ENCODE results near the gene GAREM1.
A peak's percentile ranks its signal among the peaks of the same experiment; 100 is the strongest.

The GAREM1 gene

GRCh38 chr18:32442575-32442974 lies 28.1 kb downstream of the GAREM1 start:
- no peaks in the 10 kb centered on the region for H3K36me3 Mint-ChIP-seq
- no peaks in the 10 kb centered on the region for H3K4me1 Mint-ChIP-seq
- H3K27ac Mint-ChIP-seq: no peak overlapping the region
- no peaks in the 10 kb centered on the region for H3K9me3 Mint-ChIP-seq
- peaks cover 9% of the 10 kb centered on the region for H3K27me3 Mint-ChIP-seq
- no peak overlapping the region for H3K4me3 Mint-ChIP-seq
- no peak for ATAC-seq

- H3K27ac Mint-ChIP-seq: no peak overlapping the region
- H3K9me3 Mint-ChIP-seq: no peaks in the 10 kb centered on the region
- no peaks in the 10 kb centered on the region for H3K36me3 Mint-ChIP-seq
Measured at GRCh38 chr18:32441533-32441932, 29.1 kb downstream of the GAREM1 start.

GRCh38 chr18:32440518-32440917 lies 30.2 kb downstream of the GAREM1 start:
- Mint-ChIP-seq H3K36me3 (no peaks in the 10 kb centered on the region), H3K27ac (no peak overlapping the region), H3K4me1 (no peaks in the 10 kb centered on the region), H3K4me3 (no peak overlapping the region), H3K27me3 (peaks cover 9% of the 10 kb centered on the region), H3K9me3 (no peaks in the 10 kb centered on the region)
- no peak for ATAC-seq

More at GRCh38 chr18:32441533-32441932, 29.1 kb downstream of the GAREM1 start:
- no peak for ATAC-seq
- Mint-ChIP-seq H3K4me3 (no peak overlapping the region), H3K27me3 (peaks cover 9% of the 10 kb centered on the region), H3K4me1 (no peaks in the 10 kb centered on the region)

GRCh38 chr18:32439802-32440201 lies 30.9 kb downstream of the GAREM1 start:
- ATAC-seq: no peak
- no peak overlapping the region for H3K4me3 Mint-ChIP-seq
- H3K4me1 Mint-ChIP-seq: no peaks in the 10 kb centered on the region
- peaks cover 9% of the 10 kb centered on the region for H3K27me3 Mint-ChIP-seq
- no peaks in the 10 kb centered on the region for H3K9me3 Mint-ChIP-seq
- H3K36me3 Mint-ChIP-seq: no peaks in the 10 kb centered on the region
- no peak overlapping the region for H3K27ac Mint-ChIP-seq

- peaks cover 9% of the 10 kb centered on the region for H3K27me3 Mint-ChIP-seq
- no peak overlapping the region for H3K4me3 Mint-ChIP-seq
- no peaks in the 10 kb centered on the region for H3K36me3 Mint-ChIP-seq
- no peaks in the 10 kb centered on the region for H3K9me3 Mint-ChIP-seq
- ATAC-seq: no peak
- no peaks in the 10 kb centered on the region for H3K4me1 Mint-ChIP-seq
- H3K27ac Mint-ChIP-seq: no peak overlapping the region
Measured at GRCh38 chr18:32439241-32439640, 31.4 kb downstream of the GAREM1 start.

- H3K4me3 Mint-ChIP-seq: no peak overlapping the region
- peaks cover 9% of the 10 kb centered on the region for H3K27me3 Mint-ChIP-seq
- ATAC-seq: no peak
- no peaks in the 10 kb centered on the region for H3K9me3 Mint-ChIP-seq
- no peaks in the 10 kb centered on the region for H3K36me3 Mint-ChIP-seq
- H3K4me1 Mint-ChIP-seq: no peaks in the 10 kb centered on the region
- no peak overlapping the region for H3K27ac Mint-ChIP-seq
Measured at GRCh38 chr18:32438173-32438572, 32.5 kb downstream of the GAREM1 start.

- ATAC-seq: peak; percentile 25
- Mint-ChIP-seq H3K36me3 (no peaks in the 10 kb centered on the region), H3K27me3 (peaks cover 19% of the 10 kb centered on the region), H3K27ac (no peak overlapping the region), H3K9me3 (peaks cover under 1% of the 10 kb centered on the region), H3K4me3 (no peak overlapping the region), H3K4me1 (no peaks in the 10 kb centered on the region)
Measured at GRCh38 chr18:32437100-32437834, 33.4 kb downstream of the GAREM1 start.

- H3K36me3 Mint-ChIP-seq: no peaks in the 10 kb centered on the region
- peaks cover 24% of the 10 kb centered on the region for H3K27me3 Mint-ChIP-seq
- peaks cover 6% of the 10 kb centered on the region for H3K9me3 Mint-ChIP-seq
- H3K27ac Mint-ChIP-seq: no peak overlapping the region
- H3K4me3 Mint-ChIP-seq: no peak overlapping the region
- H3K4me1 Mint-ChIP-seq: no peaks in the 10 kb centered on the region
- ATAC-seq: no peak
Measured at GRCh38 chr18:32435631-32436500, 34.8 kb downstream of the GAREM1 start.

GRCh38 chr18:32431753-32432152 lies 38.9 kb downstream of the GAREM1 start:
- H3K36me3 Mint-ChIP-seq: no peaks in the 10 kb centered on the region
- no peak for ATAC-seq
- H3K4me1 Mint-ChIP-seq: no peaks in the 10 kb centered on the region
- H3K27me3 Mint-ChIP-seq: peaks cover 48% of the 10 kb centered on the region
- no peak overlapping the region for H3K27ac Mint-ChIP-seq
- H3K9me3 Mint-ChIP-seq: peaks cover 10% of the 10 kb centered on the region
- no peak overlapping the region for H3K4me3 Mint-ChIP-seq

- Mint-ChIP-seq H3K36me3 (no peaks in the 10 kb centered on the region), H3K9me3 (peaks cover 10% of the 10 kb centered on the region), H3K4me3 (no peak overlapping the region), H3K27me3 (peaks cover 58% of the 10 kb centered on the region), H3K27ac (no peak overlapping the region), H3K4me1 (no peaks in the 10 kb centered on the region)
- no peak for ATAC-seq
Measured at GRCh38 chr18:32429402-32429801, 41.3 kb downstream of the GAREM1 start.

- no peak overlapping the region for H3K4me3 Mint-ChIP-seq
- no peak overlapping the region for H3K27ac Mint-ChIP-seq
- ATAC-seq: no peak
- peaks cover 10% of the 10 kb centered on the region for H3K9me3 Mint-ChIP-seq
- no peaks in the 10 kb centered on the region for H3K36me3 Mint-ChIP-seq
- no peaks in the 10 kb centered on the region for H3K4me1 Mint-ChIP-seq
- peaks cover 48% of the 10 kb centered on the region for H3K27me3 Mint-ChIP-seq
Measured at GRCh38 chr18:32427084-32427900, 43.4 kb downstream of the GAREM1 start.

- H3K36me3 Mint-ChIP-seq: no peaks in the 10 kb centered on the region
- H3K9me3 Mint-ChIP-seq: no peaks in the 10 kb centered on the region
- H3K27me3 Mint-ChIP-seq: peaks cover 30% of the 10 kb centered on the region
- H3K27ac Mint-ChIP-seq: no peak overlapping the region
- no peaks in the 10 kb centered on the region for H3K4me1 Mint-ChIP-seq
- H3K4me3 Mint-ChIP-seq: no peak overlapping the region
- ATAC-seq: no peak
Measured at GRCh38 chr18:32425466-32425865, 45.2 kb downstream of the GAREM1 start.

- no peaks in the 10 kb centered on the region for H3K9me3 Mint-ChIP-seq
- H3K4me3 Mint-ChIP-seq: no peak overlapping the region
- no peaks in the 10 kb centered on the region for H3K4me1 Mint-ChIP-seq
- H3K27me3 Mint-ChIP-seq: peaks cover 25% of the 10 kb centered on the region
- H3K27ac Mint-ChIP-seq: no peak overlapping the region
- H3K36me3 Mint-ChIP-seq: no peaks in the 10 kb centered on the region
- no peak for ATAC-seq
Measured at GRCh38 chr18:32424696-32425095, 46.0 kb downstream of the GAREM1 start.

- ATAC-seq: no peak
- Mint-ChIP-seq H3K36me3 (no peaks in the 10 kb centered on the region), H3K27me3 (peaks cover 13% of the 10 kb centered on the region)
Measured at GRCh38 chr18:32422978-32423740, 47.5 kb downstream of the GAREM1 start.

More at GRCh38 chr18:32422978-32423740, 47.5 kb downstream of the GAREM1 start:
- Mint-ChIP-seq H3K4me3 (no peak overlapping the region), H3K9me3 (no peaks in the 10 kb centered on the region), H3K4me1 (no peaks in the 10 kb centered on the region), H3K27ac (no peak overlapping the region)

Measured in stimulated activated memory B cell treated with anti-CD40 and anti-IgM and Interleukin-4, amounts not matched to agents 10 μg/mL and 1 μg/mL and 100 μg/mL, for 72 hours (primary cell).